Cortex of kidney (tissue), 1 donor: Measurements from ENCODE around the gene ARHGAP26.
A peak's percentile ranks its signal among the peaks of the same experiment; 100 is the strongest.

Source experiments
- DNase-seq: peaks from one replicate; lab custom pipeline; 2025; lab: John Stamatoyannopoulos, UW

ARHGAP26 gene, protein sequence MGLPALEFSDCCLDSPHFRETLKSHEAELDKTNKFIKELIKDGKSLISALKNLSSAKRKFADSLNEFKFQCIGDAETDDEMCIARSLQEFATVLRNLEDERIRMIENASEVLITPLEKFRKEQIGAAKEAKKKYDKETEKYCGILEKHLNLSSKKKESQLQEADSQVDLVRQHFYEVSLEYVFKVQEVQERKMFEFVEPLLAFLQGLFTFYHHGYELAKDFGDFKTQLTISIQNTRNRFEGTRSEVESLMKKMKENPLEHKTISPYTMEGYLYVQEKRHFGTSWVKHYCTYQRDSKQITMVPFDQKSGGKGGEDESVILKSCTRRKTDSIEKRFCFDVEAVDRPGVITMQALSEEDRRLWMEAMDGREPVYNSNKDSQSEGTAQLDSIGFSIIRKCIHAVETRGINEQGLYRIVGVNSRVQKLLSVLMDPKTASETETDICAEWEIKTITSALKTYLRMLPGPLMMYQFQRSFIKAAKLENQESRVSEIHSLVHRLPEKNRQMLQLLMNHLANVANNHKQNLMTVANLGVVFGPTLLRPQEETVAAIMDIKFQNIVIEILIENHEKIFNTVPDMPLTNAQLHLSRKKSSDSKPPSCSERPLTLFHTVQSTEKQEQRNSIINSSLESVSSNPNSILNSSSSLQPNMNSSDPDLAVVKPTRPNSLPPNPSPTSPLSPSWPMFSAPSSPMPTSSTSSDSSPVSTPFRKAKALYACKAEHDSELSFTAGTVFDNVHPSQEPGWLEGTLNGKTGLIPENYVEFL

GRCh38 chr5:142769793-142770649 is at the start of gene ARHGAP26:
TSS of gene ARHGAP26 (plus strand) at chr5:142770377. CDS start at chr5:142770762, 385 bp downstream.
- peak; percentile 89 for DNase-seq

- no peak for DNase-seq
Measured at GRCh38 chr5:142720641-142721271, 49.4 kb upstream of the ARHGAP26 start.

- DNase-seq: no peak
Measured at GRCh38 chr5:142722146-142722545, 48.0 kb upstream of the ARHGAP26 start.

- no peak for DNase-seq
Measured at GRCh38 chr5:142722896-142723295, 47.3 kb upstream of the ARHGAP26 start.

- no peak for DNase-seq
Measured at GRCh38 chr5:142724821-142725220, 45.4 kb upstream of the ARHGAP26 start.

DNA sequence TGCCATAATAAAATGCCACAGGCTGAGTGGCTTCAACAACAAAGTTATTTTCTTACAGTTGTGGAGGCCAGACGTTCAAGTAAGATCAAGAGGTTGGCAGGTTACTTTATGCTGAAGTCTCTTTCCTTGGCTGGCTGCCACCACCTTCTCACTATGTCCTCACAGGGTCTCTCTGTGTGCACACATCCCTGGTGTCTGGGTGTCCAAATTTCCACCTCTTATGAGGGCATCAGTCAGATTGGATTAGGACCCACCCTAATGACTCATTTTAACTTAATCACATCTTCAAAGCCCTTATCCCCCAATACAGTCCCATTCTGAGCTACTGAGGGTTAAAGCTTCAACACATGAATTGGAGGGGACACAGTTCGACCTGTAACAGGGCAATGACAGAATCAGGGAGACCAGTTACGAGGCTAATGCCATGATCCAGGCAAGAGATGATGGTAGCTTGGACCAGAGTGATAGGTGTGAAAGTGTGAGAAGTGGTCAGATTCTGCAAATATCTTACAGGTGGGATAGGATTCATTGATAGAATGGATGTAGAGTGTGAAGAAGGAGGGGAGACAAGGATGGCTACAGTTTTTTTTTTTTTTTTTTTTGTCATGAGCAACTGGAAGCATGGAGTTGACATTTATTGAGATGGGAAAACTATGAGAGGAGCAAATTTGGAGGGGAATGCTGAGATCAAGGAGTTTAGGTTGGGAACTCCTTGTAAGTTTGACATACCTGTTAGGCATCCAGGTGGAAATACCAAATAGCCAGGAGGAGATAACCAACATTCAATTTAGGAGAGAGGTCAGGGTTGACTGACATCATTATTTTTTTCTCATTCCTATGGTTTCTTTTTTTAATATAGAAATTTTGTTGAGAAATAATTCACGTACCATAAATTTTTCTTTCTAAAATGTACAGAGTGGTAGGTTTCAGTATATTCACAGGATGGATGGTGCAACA is 44.7 kb upstream of the ARHGAP26 start:
- DNase-seq: no peak

GRCh38 chr5:142726188-142726731 is 43.9 kb upstream of the ARHGAP26 start:
- DNase-seq: no peak

DNA sequence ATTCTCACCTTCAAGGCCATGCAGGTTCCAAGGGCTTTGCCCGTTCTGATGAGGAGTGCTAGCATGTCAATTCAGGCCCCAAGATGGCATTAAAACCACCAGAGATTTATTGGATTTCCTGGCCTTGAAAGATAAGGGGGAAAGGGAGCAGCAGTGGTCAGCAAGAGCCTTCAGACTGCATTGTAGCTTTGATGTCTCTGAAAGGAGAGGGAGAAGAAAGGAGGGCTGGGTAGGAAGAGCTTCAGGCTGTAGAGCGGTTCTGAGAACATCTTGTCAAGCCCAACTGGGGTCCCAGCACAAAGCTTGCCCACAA is 42.5 kb upstream of the ARHGAP26 start:
- DNase-seq: no peak

DNA sequence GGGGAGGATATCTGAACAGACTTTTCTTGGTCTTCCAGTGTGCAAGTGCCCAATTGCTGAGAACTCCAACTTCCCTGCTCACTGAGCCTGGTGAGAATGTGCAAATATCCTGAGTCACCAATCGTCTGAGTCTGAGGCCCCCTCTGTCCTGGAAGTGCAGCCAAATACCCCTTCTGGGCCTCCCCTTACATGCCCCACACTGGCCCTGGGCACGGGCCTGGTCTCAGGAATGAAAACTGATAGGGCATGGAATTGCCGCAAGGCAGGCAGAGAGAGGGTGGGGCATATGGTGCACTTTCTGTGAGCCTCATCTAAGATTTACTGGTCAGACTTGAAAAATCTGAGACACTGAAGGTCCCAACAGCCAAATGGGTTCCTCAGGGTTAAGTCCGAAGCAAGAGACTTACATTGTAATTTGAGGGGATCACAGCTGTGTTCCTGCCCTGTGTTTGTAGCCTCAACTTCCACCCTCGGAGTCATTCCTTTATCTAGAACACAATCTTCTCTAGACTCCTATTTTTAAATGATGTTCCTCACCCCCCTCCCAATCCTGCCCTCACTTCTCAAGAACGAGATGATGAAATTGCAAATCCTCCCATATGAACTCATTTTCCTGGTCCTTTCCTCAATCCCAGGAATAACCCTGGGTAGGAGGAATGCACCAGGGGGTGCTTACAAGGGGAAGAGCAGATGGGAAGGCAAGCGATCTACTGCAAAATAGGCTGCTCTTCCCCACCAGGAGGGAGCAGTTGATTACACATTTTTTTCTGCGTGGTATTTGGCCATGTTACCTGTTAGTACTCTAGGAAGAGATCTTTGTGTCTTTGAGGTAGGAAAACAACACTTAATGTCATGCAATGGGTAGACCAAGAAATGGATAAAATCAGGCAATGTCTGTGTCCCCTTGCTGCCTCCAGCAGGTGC is 34.6 kb upstream of the ARHGAP26 start:
- no peak for DNase-seq

DNA sequence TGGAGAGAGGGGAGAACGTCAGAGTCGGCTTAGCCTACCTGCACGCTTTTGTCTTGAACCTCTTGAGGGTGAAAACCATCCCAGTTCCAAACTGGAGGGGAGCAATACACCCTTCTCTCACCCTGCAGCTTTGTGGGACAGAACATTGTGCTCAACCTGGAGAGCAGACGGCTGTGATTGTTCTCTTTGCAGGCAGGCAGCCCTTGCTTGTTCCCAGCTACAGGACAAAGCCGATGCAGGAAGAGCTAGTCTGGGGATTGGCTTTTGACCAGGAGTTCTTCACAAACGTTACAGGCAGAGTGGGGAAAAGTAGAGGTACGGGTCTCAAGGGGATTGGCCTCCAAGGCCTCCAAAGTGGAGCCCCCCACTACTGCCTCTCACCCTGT is 33.9 kb upstream of the ARHGAP26 start:
- no peak for DNase-seq

- DNase-seq: no peak
Measured at GRCh38 chr5:142737179-142737578, 33.0 kb upstream of the ARHGAP26 start.

- DNase-seq: no peak
Measured at GRCh38 chr5:142740474-142741242, 29.5 kb upstream of the ARHGAP26 start.

DNA sequence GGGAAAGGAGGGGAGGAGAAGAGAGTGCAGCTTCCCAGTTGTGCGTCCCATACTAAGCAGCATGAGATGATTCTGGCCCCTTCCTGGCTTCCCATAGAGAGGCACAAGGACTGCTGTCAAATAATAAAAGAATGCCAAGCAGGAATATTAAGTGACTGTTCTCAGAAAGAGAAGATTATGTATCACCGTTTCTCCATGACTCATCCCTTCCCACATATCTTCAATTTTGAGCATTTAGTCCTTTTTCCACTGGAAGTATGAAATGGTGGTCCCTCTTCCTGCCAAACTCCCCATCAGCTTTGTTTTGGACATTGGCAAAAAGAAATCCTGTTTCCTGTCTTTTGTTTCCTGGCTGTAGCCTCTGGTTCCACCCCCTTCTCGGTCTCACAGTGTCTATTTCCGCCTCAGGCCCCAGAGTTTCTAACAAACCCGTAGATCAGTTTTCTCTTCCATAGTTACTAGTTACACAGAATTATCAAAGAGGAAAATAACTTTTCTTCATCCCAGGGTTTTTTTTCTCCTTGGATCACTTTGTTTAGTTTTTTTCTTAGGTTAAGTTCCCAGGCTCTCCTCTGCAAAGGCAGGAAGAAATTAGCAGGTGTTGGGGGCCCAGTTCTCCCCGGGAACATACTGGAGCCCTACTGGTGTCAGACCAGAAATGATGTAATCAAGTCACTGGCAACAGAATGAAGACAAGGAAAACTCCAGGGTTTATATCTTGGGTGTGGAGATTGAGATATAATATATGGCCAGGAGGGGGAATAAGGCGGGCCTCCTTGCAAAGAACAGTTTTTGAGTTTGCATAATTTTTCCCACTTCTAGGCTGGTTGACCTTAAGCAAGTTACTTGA is 26.4 kb upstream of the ARHGAP26 start:
- DNase-seq: no peak

GRCh38 chr5:142745268-142745667 is 24.9 kb upstream of the ARHGAP26 start:
- DNase-seq: no peak

DNA sequence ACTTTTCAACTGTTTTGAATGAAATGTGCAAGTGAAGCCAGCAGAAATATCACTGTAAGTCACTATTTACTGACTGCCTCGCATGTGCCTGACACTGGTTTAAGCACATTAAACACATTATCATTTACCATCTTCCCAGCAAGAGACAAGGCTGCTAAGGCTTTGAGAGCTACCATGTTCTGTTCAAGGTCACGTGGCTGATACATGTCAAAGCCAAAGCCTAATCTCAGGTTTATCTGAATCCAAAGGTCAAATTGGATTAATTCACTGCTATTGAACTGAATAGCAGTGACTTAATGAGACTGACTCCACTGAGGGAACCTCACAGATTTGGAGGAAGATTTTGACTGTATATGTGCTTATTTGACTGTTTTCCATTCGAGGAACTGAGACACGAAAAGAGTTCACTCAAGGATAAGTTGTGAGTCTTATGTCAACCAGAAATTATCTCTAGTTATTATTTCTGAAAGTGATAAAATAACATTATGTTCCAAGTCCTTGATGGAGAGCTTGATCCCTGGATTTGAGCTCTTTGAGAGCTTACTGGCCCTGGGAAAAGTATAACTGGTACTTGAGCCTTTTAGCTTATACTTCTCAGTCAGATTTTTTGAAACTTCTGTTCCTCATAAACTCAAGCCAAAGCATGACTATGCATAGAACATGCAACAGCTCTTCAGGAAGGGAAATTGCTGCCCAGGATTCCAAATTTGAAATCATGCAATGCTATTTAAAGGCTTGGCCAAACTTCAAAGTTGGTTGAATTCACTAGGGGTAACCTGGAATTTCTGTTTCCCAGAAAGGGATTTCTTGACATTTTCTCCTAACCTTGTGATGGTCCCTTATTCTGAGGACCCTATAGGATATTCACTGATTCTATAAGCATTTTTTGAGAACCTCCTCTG is 23.4 kb upstream of the ARHGAP26 start:
- no peak for DNase-seq

DNA sequence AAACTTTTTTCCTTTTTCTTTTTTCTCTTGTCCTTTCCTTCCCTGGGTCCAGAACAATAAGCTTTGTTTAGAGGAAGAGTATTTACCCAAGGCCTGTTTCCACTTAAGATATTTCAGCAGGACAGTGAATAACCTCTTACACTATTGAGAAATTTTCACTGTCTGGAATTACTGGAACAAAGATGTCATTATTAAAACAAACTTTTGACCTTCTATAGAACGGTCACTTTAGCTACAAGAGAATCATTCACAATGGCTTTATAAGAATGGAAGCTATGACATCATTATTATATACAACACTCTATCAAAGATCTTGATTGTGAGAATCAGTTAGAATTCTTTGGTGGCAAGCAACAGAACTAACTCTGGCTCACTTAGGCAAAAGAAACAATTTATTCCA is 22.0 kb upstream of the ARHGAP26 start:
- DNase-seq: no peak
